ENCODE data around the gene CDHR5.

The CDHR5 gene

DNA sequence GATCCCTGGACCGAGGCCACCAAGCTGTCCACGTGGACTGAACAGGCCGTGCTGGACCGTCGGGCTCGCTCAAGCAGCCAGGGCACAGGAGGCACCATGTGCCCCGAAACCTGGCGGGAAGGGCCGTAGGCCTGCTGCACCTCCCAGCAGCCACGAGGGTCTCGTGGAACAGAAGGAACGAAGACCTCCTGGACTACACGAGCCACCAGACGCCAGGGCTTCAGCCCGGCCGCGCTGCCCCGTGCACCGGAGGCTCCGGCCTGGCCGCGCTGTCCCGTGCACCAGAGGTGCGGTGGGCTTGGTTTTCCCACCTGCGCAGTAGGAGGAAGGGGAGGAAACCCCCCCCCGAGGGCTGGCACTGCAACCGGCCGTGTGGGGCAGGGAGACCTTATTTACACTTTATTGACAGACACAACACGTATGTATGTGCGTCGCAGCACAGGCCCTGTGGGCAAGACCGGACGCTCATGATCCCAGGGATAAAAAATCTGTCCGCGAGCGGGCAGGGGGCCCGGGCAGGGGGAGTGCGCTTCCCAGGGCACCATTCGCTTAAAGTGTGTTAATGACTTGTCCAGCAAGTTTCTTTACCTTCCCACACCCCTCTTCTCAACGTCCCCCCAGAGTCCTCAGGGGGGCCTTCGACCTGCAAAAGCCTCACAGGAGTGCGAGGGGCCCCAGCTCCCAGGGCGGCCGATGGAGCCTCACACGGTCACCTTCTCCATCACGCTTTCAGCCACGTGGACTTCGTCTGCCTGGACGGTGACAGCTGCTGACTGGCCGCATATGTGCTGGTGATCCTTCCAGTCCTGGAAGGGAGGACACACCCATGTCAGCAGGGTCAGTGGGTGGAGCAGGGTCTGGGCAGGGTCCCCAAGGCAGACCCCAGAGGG lies 19.3 kb upstream of the CDHR5 start:
- no peak for DNase-seq

DNA sequence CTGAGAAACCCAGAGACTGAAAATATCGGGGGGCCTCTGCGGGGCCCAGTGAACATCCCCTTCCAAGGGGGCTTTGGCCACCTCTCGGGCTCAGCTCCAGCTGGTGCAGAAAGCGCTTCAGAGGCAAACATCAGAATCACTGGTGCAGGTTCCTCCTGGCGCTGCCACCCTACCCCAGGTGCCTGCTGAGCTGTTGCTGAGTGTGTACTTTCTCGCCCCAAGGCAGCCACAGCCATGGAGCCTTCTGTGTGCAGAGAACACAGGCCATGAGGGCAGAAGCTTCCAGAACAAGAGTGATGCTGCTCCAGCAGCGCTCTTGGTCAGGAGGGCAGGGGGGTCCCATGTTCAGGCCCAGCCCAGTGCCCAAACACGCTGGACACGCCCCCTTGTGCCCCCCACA lies 18.6 kb upstream of the CDHR5 start:
- DNase-seq: no peak

DNA sequence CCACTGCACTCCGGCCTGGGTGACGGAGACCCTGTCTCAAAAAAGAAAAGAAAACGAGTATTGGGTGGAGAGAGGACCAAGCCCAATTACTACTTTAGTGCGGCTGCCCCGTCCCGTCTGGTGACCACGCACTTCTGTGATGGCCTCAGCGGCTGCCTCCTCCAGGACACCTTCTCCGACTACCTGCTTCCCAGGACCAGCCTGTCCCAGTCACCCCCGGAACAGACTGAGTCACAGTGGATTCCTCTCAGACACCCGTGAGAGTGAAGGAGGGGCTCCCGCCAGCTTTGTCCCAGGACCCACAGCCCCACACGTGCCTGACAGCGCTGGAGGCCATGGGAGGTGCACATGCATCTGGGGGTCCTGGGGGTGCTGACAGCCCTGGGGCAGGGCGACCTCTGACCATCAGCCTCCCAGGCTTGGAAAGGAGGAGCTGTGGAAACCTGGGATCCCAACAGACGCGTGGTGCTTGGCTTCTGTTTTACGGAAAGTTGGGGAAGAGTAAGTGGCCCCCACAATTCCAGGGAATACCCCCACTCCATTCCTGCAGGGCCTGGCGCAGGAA lies 17.1 kb upstream of the CDHR5 start:
- no peak for DNase-seq

DNA sequence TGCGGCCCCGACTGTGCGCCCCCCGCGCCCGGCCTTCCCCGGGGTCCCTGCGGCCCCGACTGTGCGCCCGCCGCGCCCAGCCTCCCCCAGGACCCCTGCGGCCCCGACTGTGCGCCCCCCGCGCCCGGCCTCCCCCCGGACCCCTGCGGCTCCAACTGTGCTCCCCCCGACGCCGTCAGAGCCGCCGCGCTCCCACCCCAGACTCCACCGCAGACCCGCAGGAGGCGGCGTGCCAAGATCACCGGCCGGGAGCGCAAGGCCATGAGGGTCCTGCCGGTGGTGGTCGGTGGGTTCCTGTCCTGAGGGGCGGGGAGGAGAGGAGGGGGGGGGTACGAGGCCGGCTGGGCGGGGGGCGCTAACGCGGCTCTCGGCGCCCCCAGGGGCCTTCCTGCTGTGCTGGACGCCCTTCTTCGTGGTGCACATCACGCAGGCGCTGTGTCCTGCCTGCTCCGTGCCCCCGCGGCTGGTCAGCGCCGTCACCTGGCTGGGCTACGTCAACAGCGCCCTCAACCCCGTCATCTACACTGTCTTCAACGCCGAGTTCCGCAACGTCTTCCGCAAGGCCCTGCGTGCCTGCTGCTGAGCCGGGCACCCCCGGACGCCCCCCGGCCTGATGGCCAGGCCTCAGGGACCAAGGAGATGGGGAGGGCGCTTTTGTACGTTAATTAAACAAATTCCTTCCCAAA lies 15.4 kb upstream of the CDHR5 start:
- DNase-seq: no peak

DNA sequence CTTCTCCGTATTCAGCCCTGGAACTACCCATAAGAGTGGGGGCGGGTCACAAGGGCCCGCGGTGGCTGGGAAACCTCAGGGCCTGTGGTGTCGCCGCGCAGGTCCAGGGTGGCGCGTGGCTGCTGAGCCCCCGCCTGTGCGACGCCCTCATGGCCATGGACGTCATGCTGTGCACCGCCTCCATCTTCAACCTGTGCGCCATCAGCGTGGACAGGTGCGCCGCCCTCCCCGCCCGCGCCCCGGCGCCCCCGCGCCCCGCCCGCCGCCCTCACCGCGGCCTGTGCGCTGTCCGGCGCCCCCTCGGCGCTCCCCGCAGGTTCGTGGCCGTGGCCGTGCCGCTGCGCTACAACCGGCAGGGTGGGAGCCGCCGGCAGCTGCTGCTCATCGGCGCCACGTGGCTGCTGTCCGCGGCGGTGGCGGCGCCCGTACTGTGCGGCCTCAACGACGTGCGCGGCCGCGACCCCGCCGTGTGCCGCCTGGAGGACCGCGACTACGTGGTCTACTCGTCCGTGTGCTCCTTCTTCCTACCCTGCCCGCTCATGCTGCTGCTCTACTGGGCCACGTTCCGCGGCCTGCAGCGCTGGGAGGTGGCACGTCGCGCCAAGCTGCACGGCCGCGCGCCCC lies 14.7 kb upstream of the CDHR5 start:
- no peak for DNase-seq

DNA sequence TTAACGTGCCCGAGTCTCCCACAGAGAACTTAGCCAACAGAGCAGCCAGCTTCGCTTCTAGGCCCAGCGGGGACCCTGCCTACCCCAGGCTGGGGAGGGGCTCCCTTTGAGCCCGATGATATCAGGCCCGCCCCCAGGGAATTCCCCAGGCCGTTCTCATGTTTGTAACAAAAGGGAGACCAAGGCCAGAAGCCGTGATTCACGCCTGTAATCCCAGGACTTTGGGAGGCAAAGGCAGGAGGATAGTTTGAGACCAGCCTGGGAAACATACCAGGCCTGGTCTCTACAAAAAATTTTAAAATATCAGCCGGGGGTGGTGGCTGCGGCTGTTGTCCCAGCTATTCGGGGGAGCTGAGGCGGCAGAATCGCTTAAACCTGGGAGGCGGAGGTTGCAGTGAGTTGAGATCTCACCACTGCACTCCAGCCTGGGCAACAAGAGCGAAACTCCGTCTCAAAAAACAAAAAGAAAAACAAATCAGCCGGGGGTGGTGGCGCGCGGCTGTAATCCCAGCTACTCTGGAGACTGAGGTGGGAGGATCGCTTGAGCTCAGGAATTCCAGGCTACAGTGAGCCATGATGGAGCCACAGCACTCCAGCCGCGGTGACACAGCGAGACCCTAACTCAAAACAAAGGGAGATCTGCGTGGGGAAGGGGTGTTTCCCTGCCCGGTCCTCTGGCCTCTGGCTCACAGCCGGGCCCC lies 14.0 kb upstream of the CDHR5 start:
- no peak for DNase-seq

DNA sequence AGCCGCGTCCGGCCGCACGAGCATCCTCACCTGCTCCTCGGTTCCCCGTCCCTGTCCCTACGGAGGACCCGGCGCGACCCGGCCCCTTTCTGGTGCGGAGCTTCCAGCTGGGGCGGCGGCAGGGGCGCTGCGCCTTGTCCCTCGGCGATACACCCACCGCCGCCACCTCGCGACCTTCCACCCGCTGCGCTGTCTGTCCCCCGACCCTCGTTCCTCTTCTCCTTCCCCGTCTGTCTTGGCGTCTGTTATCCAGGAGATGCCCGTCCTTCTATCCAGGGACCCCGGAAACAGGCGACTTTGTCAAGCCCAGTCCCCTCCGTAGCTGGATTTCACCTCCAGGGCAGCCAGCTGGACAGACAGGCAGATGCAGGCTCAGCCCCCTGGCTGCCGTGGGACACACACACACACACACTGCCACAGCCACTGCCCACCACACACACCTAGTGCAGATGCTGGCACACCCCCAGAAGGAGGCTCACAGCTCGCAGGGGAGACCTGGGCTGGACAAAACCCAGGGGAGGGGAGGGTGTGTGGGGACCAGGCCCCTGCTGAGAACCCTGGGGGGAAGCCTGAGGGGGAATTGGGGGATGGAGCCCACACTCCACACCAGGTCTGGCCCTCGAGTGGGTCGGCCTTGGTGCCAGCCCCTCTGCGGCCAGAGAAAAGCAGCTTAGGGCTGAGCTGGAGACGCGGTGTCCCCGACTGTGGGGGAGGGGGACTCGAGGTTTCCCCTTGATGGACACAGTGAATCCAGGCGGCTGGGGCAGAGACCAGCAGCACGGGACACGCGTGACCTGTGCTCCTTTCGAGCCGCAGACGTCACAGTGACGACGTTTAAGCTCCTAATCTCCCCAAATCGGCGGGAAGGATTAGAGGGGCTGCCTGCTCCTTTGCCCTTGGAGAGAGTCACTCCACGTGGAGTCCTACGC lies 13.1 kb upstream of the CDHR5 start:
- no peak for DNase-seq

DNA sequence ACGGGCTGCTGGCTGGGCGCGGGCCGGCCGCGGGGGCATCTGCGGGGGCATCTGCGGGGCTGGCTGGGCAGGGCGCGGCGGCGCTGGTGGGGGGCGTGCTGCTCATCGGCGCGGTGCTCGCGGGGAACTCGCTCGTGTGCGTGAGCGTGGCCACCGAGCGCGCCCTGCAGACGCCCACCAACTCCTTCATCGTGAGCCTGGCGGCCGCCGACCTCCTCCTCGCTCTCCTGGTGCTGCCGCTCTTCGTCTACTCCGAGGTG lies 12.5 kb upstream of the CDHR5 start:
- no peak for DNase-seq

DNA sequence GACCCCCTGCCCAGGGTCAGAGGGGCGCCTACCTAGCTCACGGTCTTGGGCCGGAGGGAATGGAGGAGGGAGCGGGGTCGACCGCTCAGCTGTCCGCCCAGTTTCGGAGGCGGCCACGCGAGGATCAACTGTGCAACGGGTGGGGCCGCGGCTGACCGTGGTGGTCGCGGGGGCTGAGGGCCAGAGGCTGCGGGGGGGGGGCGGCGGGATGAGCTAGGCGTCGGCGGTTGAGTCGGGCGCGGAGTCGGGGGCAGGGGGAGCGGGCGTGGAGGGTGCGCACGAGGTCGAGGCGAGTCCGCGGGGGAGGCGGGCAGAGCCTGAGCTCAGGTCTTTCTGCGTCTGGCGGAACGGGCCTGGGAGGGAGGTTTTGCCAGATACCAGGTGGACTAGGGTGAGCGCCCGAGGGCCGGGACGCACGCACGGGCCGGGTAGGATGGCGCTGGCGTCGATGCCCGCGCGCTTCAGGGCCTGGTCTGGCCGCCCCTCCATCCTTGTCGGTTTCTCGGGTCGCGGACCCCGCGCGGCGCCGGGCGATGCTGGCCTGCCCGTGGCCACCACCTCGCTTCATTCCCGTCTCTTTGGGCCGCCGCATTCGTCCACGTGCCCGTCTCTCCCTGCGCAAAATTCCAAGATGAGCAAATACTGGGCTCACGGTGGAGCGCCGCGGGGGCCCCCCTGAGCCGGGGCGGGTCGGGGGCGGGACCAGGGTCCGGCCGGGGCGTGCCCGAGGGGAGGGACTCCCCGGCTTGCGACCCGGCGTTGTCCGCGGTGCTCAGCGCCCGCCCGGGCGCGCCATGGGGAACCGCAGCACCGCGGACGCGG lies 12.0 kb upstream of the CDHR5 start, which contains the start of gene DRD4:
DRD4 (plus strand) TSS at position 759 of the 822 bp plus-strand sequence; CDS start at position 795, 36 bp downstream.
- no peak for DNase-seq

DNA sequence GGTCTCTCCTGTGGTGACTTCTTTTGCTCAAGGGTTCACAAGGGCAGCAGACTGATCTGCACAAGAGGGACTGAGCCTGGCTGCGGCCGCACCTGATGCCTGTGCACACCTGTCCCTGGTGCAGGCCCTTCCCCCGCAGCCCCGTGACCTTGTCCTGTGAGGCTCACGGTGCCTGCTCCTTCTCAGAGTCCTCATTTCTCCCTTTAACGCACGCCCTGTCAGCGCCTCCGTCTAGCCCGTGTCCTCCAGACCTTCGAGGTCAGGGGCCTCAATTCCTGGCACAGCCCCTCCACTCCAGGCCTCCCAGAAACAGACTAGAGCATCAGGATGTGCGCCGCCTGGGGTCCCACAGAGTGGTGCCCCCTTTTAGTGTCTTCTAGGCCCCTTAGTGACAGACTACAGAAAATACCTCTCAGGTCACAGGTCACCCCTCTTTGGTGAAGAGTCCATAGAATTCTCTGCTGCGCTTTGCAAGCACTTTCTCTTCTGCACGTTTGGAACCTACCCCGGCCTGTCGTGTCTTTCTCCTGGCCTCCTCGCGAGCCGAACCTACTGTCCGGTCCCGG lies 11.3 kb upstream of the CDHR5 start:
- no peak for DNase-seq

DNA sequence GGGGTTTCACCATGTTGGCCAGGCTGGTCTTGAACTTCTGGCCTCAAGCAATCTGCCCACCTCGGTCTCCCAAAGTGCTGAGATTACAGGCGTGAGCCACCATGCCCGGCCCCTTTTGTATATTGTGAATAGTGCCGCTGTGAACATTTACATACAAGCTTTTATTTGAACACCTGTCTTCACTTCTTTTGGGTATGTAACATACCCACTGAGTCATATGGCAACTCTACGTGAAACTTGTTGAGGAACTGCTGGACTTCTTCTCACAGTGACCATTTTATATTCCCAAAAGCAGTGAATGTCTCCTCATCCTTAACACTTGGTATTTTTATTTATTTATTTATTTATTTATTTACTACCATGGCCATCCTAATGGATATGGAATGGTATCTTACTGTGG lies 6.1 kb upstream of the CDHR5 start:
- no peak for DNase-seq

DNA sequence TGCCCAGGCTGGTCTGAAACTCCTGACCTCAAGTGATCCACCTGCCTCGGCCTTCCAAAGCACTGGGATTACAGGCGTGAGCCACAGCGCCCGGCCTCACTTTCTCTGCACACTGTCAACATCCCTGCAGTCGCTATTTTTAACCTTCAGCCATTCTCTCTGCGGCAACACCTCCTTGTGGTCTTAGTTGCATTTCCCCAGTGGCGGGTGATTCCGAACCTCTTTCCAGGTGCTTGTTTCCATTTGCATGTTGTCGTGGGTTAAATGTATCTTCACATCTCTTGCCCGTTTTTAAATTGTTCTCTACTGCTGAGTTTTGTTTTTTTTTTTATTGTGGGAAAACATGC lies 4.5 kb upstream of the CDHR5 start:
- no peak for DNase-seq

DNA sequence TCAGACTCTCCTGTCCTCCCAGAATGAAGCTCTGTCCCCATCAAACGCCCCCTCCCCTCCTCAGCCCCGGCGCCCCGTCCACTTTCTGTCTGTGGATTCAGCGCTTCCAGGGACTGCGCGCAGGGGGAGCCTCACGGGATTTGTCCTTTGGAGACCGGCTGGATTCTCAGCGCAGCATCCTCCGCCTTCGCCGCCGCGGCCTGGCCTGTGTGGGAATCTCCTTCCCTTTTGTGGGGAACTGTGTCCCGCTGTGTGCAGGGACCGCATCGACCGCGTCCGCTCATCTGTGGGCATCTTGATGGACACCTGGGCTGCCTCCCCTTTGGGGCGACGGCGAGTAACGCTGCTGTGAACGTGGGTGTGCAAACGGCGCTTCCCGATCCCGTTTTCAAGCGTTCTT lies 3.3 kb upstream of the CDHR5 start:
- DNase-seq: no peak

DNA sequence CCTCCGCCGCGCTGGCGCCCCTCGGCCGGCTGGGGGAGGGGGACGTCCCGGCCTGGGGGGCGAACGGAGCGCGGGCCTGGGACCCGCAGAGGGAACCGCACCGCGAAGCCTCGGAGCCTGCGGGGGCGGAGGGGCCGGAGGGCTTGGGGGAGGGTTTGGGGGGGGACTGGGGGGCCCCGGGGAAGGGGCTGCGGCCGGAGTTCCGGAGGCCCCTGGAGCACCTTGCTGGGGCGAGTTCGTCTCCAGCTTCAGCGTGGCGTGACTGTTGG lies 2.5 kb upstream of the CDHR5 start:
- DNase-seq: no peak

DNA sequence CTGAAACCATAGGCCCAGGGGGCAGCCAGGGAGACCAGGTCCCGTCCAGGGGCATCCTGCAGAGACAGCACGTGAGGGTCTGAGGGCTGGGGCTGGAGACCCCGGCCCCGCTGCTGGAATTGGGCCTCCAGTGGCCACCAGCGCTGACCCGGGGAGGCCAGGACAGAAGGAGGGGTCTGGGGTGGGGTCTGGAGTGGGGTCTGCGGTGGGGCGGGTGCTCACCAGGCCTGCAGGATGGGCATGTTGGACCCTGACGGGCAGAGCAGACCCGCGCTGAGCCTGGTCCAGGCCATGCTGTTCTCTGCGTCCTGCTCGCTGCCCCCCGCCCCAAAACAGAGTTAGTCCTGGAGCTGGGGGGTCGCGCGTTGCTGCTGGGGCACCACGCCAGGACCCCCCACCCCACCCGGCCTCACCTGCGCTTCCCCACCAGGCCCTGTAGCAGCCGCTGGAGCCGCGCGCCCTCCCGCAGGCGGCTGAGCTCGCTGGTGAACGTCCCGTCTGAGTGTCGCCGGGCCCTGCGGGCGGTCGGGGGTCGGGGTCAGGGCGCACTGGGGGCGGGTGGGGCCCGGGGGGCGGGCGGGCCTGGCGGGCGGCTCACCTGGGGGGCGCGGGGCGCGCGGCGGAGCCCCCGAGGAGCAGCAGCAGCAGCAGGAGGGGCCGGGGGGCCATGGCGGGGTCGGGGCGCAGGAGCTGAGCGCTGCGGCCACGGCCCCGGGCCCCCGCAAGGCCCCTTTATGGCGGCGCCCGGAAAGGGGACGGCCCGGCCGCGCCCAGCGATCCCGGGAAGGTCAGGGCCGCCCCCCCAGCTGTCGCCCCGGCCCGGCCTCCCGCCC lies 1.9 kb upstream of the CDHR5 start, which contains the start of gene SCT:
SCT (minus strand) TSS at position 707 of the 833 bp plus-strand sequence; CDS start at position 669, 38 bp downstream.
- no peak for DNase-seq

DNA sequence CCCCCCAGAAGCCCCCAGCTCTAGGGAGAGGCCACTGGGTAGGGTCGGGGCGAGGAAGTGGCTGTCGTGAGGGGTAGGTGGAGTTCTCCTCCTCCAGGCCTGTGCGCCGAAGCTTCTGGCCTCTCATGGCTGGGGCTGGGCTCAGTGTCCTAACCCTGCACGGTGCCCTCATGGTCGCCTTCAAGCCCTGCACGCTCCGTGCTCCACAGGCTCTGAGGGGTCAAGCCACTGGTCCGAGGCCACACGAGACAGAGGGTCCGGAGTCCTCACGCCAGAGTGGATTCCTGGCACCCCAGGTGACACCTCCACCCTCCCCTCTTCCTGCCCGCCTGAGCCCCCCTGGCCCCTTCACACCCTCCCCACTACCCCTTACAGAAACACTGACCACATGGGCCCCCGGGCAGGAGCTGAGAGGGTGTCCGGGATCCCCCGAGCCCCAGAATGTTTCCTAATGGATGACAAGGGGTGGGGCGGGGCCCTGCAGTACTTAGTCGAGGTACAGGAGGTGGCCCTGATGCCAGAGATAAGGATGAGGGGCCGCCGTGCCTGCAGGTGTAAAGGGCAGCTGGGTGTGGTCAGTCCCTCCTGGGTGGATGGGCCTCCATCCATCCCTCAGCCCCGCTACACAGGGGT lies 997 bp upstream of the CDHR5 start:
- no peak for DNase-seq

DNA sequence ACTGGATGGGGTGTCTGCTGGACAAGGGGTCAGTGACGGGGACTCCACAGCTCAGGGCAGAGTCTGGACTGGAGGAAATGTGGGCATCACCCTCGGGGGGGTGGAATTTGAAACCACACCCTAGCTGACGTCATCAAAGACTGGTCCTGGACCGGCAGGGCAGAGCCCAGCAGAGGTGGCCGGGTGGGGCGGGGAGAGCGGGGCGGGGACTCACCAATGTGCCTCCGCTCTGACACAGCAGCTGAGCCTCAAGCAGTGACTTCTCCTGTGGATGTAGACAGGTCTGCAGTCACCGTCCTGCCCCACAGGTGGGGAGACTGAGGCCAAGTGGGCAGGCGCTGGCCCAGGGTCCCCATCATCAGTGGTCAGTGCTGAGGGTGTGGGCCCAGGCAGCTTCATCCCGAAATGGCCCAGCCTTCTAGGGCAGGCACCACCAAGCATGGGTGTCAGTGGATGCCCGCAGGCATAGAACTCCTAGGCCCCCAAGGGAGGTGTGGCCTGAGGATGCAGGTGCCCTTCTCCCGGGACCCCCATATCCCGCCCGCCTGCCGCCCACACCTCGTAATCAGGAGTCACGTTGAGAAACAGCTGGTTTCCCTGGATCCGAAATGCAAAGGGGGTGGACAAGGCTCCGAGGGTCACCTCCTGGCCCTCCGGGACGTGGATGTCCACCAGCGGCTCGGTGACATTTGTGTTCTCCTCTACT lies 603 bp downstream of the CDHR5 start:
- no peak for DNase-seq

DNA sequence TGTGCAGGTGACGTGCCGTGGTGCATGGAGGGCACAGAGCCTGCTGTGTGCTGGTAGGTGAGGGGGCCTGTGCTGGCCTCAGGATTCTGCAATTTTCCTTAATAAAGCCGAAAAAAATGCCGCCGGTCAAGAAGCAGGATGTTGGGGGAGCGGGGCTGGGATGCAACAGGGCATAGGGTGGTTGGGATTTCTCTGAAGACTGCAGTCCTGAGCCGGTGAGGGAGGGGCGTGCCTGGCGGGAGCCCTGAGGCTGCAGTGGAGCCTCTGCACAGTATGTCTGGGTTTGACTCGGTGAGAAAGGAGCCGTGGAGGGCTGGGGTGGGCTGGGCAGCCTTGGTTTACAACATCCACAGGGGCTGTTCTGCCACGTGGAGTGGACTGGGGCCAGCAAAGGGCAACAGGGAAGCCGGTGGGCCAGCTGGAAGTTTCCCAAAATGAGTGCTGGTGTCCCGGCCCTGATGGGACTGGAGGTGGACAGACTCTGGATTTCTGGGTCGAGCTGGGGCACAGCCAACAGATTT lies 1.3 kb downstream of the CDHR5 start:
- no peak for DNase-seq

DNA sequence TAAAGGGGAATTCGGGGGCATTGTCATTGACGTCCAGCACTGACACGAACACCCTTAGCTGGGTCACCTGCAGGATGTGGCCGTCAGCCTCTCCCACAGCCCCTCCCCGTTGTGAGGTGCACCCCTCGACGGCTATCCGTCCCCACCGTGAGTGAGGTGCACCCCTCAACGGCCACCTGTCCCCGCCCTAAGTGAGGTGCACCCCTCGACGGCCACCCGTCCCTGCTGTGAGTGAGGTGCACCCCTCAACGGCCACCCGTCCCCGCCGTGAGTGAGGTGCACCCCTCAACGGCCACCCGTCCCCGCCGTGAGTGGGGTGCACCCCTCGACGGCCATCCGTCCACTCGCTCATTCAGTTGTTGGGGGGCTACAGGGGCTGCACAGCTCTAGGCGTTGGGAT lies 2.9 kb downstream of the CDHR5 start:
- no peak for DNase-seq
